ENCODE data around the gene RASA2. TPM values are rescaled to one million over a fixed set of nuclear protein-coding genes. Genes with fewer than 3 reads are reported as not detected.
A peak's percentile ranks its signal among the peaks of the same experiment; 100 is the strongest.

The RASA2 gene
- polyA plus RNA-seq (2012; rRNA removed) = 2.4 and 3.1 TPM in 2 replicates
- 3.1 and 3.7 TPM in 2 replicates for polyA plus RNA-seq (2012; cell fraction: cytosol; rRNA removed)
- 3.7 and 12.4 TPM in 2 replicates for polyA plus RNA-seq (2012; cell fraction: nucleus; rRNA removed)

GRCh38 chr3:141486746-141487520, at the start of gene RASA2:
Gene RASA2 (plus strand): TSS chr3:141487027. CDS start chr3:141487084, 57 bp downstream.
- H3K27ac ChIP-seq (ENCODE audit: low read depth in 2 of 2, low read length in 1 of 2) = peak within 1 kb of the TSS; percentile 83 to 87
- H3F3A ChIP-seq (replicated peaks; ENCODE audit: insufficient read depth) = peaks cover 13% of the 10 kb centered on the region
- H3K79me2 ChIP-seq (ENCODE audit: insufficient read depth) = peaks cover 45% of the 10 kb centered on the region
- H3K9me3 ChIP-seq = no peaks in the 10 kb centered on the region
- H3K9me2 ChIP-seq = no peaks in the 10 kb centered on the region
- no peaks in the 10 kb centered on the region for H3K27me3 ChIP-seq (ENCODE audit: insufficient read depth)
- TF ChIP-seq RXRA (IDR thresholded peaks at IDR 0.05; ENCODE audit: borderline replicate concordance, low read depth) (no peak), POLR2AphosphoS5 (IDR thresholded peaks at IDR 0.05; ENCODE audit: low read depth, low read length) (peak; percentile 50; the same call in 1 of the 2 replicates), ZBTB33 (IDR thresholded peaks at IDR 0.05; ENCODE audit: borderline replicate concordance, low read depth) (no peak), YY1 (IDR thresholded peaks at IDR 0.05; ENCODE audit: low read depth) (peak; percentile 55; the same call in 1 of the 2 replicates), TAF1 (IDR thresholded peaks at IDR 0.05; ENCODE audit: borderline replicate concordance, low read depth, low read length) (peak; percentile 65), USF1 (IDR thresholded peaks at IDR 0.05; ENCODE audit: borderline replicate concordance, low read depth) (no peak), NRF1 (IDR thresholded peaks at IDR 0.05; ENCODE audit: low read depth, low read length) (0 out of 2 replicates have a peak, but pooled peaks have one; percentile 17), MAX (IDR thresholded peaks at IDR 0.05; ENCODE audit: low read depth) (0 out of 2 replicates have a peak, but pooled peaks have one; percentile 13)
- H3K4me3 ChIP-seq (ENCODE audit: low read depth in 2 of 2, low read length in 1 of 2) = peak within 1 kb of the TSS; percentile 68 to 80
- peak within 1 kb of the TSS; percentile 92 for H3K9ac ChIP-seq
- peaks cover 33% of the 10 kb centered on the region for H4K20me1 ChIP-seq (ENCODE audit: insufficient read depth)
- WGBS (ENCODE audit: low lambda C conversion rate) = 0% methylated on average over 20 of the region's 96 CpGs
- CTCF ChIA-PET = interaction anchor here (1.4 to 2.8 kb wide), 6 partner anchors 13 to 175 kb away, joined by 5 to 13 read pairs (median 8); no protein-coding TSS in a partner anchor
- peak; percentile 96 for DNase-seq
- peak within 1 kb of the TSS; percentile 96 for H2AFZ ChIP-seq (ENCODE audit: low read depth)
- H3K4me2 ChIP-seq = peak within 1 kb of the TSS; percentile 77
- H3K4me1 ChIP-seq (ENCODE audit: control insufficient read depth in 1 of 2, insufficient read depth in 2 of 2, low read depth in 1 of 2, low read length in 1 of 2) = peaks cover 7 to 19% of the 10 kb centered on the region in 2 experiments; a peak in 3 of 4 replicates
- peaks cover 0 to 2% of the 10 kb centered on the region in 2 experiments for H3K36me3 ChIP-seq (replicated peaks in 1 of 2; ENCODE audit: control insufficient read depth in 1 of 2, insufficient read depth in 2 of 2, low read length in 1 of 2)
- POLR2A ChIA-PET = interaction anchor here (0.6 to 2.5 kb wide), 4 partner anchors 34 to 175 kb away, joined by 3 to 8 read pairs (median 6); no protein-coding TSS in a partner anchor

GRCh38 chr3:141439589-141439988, 47.2 kb upstream of the RASA2 start:
- POLR2A ChIA-PET = no interaction called here
- Histone ChIP-seq H3K4me1 (ENCODE audit: control insufficient read depth in 1 of 2, insufficient read depth in 2 of 2, low read depth in 1 of 2, low read length in 1 of 2) (peaks cover 3 to 9% of the 10 kb centered on the region in 2 experiments; a peak in 3 of 4 replicates), H2AFZ (ENCODE audit: low read depth) (no peak overlapping the region), H3K9ac (no peak overlapping the region), H3K27me3 (ENCODE audit: insufficient read depth) (no peaks in the 10 kb centered on the region), H3K27ac (ENCODE audit: low read depth in 2 of 2, low read length in 1 of 2) (peak overlapping the region in 1 of 2 experiments; percentile 37; a peak in 1 of 4 replicates), H3K36me3 (replicated peaks in 1 of 2; ENCODE audit: control insufficient read depth in 1 of 2, insufficient read depth in 2 of 2, low read length in 1 of 2) (peaks cover 34 to 35% of the 10 kb centered on the region in 2 experiments), H3K9me3 (no peaks in the 10 kb centered on the region), H3K79me2 (ENCODE audit: insufficient read depth) (peaks cover 38% of the 10 kb centered on the region; the same call in 1 of the 2 replicates), H3K4me3 (ENCODE audit: low read depth in 2 of 2, low read length in 1 of 2) (no peak overlapping the region), H4K20me1 (ENCODE audit: insufficient read depth) (no peaks in the 10 kb centered on the region), H3F3A (replicated peaks; ENCODE audit: insufficient read depth) (peaks cover 31% of the 10 kb centered on the region), H3K9me2 (no peaks in the 10 kb centered on the region), H3K4me2 (no peak overlapping the region)
- 92% methylated on average over 3 of the region's 3 CpGs for WGBS (ENCODE audit: low lambda C conversion rate)
- no peak for DNase-seq
- CTCF ChIA-PET = interaction anchor here (0.8 to 5.3 kb wide), 8 partner anchors 10 to 136 kb away, joined by 3 to 28 read pairs (median 6); no protein-coding TSS in a partner anchor
- TF ChIP-seq GATA2 (CRISPR knock-in tag; IDR thresholded peaks at IDR 0.05) (no peak), RCOR1 (IDR thresholded peaks at IDR 0.05; ENCODE audit: low read length) (no peak), ZBTB33 (IDR thresholded peaks at IDR 0.05; ENCODE audit: borderline replicate concordance, low read depth) (no peak), JUND (IDR thresholded peaks at IDR 0.05) (no peak), NFIC (IDR thresholded peaks at IDR 0.05; ENCODE audit: borderline replicate concordance) (no peak), FOSL2 (IDR thresholded peaks at IDR 0.05; ENCODE audit: borderline replicate concordance, low read depth) (no peak), RXRA (IDR thresholded peaks at IDR 0.05; ENCODE audit: borderline replicate concordance, low read depth) (no peak), RFX5 (IDR thresholded peaks at IDR 0.05; ENCODE audit: low read length) (no peak), USF2 (IDR thresholded peaks at IDR 0.05; ENCODE audit: borderline replicate concordance, low read depth, low read length) (no peak), USF1 (IDR thresholded peaks at IDR 0.05; ENCODE audit: borderline replicate concordance, low read depth) (no peak)
